Ureter (tissue), 1 donor: Measurements from ENCODE around the gene FLT1. TPM values are rescaled to one million over a fixed set of nuclear protein-coding genes. Genes with fewer than 3 reads are reported as not detected.

Experiments
- DNase-seq: peaks from one replicate; pipeline ENCODE4 v3.0.0-alpha.2; 2020; ENCODE audit warnings: low spot score
- total RNA-seq: library from RNA; stranded (reverse); gene quantifications from one replicate; pipeline ENCODE4 v1.2.4, GENCODE V29; 2023
- donor health status: DM: yes; HTN: yes; CAD: no.

FLT1 gene
- total RNA-seq, 1 donor from 2014 or later, result 51.1 TPM

DNA sequence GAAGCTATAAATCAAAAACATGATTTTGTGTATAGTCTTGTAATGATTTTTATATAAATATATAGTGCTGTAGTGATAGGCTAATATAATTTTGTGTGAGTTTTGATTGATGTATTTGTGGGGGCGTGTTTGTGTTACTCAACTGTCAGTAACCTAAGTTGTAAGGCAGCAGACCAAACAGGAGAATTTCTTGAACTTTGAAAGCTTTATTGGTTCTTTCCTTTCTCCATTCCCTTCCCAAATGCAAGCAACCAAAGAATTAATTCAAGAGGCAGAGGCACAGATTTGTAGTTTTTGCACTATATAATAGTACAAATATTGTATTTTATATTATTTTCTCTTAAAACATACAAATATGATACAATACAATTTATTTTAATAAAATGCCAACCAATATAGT, 109.6 kb downstream of the FLT1 start:
- no peak for DNase-seq

DNA sequence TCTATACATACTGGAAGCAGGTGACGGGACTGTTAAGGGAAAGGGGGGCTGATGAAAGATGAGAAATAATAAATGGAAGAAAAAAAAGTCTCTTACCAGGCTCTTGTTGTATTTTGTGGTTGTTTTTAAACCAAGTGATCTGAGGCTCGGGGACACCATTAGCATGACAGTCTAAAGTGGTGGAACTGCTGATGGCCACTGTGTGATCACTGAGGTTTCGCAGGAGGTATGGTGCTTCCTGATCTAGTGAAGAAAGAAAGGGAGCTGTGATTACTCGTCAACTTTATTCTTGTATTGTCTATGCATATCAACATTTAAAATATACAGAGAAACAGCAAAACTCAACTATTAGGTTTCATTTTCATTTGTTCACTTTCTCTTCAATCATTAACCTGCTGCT, 110.1 kb downstream of the FLT1 start:
- DNase-seq, result no peak

DNA sequence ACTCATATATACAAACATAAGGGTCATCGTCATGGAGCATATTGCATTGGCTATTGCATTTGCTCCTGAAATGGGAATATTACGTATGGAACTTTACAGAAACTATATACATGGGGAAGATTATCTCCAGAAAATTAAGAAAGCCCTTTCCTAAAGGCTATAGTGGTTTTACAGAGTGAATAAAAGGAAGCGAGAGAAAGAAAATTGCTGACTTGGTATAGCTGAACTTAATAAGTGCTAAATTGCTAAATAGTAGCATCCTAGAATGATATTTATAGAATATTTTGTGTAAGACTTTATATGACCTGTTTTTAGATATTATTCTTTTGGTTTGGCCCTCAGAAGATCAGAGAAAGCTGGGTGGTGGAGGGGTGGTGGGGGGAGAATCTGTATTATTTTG, 114.6 kb downstream of the FLT1 start:
- no peak for DNase-seq

DNA sequence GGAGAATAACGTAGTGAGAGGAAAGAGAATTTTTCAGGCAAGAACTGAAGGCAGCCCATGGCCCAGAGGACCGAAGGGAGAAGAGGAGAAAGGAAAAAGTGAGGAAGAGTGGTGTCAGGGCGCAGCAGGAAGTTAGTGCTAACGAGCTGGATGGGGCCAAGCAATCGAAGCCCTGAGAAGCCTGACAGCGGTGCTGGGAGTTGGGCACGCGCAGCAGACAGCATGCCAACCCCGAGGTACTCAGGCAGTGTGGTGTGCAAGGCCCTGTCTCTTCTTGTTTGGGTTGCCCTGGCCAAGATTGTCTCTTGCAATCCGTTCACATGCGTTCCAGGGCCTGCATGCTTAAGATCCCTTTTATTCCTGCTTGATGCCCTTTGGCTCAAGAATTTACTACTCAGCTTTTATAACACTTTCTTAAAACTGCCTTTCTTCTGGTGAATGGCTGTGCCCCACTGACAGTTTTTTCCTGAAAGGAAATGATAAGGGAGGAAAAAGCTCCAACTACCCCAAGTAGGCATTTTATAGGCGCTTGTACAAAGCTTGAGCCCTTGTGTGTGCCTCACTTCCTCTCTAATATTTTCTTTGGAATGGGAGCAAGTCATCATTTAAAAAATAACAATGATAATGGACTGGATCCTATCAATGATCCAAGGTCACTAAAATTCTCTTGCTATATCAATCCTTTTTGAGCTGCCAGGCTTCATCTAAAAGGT, 115.4 kb downstream of the FLT1 start:
- no peak for DNase-seq

DNA sequence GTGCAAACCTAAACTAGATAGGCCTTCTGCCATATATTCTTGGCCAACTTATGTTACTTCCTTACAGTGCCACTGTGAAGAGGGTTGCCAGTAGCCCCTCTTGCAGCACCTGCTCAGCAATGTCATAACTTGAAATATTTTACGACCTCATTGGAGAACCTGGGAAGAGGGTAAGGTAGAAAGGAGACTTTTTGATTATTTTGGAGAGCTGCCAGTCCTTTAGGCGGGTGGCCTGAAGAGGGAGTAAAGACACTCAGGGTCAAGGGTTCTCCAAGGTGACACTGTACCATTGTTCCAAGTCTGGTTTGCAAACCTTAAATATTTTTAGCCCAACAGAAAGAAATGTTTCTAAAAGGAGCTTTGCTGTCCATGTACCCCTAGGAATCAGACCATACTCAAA, 118.3 kb downstream of the FLT1 start:
- no peak for DNase-seq

DNA sequence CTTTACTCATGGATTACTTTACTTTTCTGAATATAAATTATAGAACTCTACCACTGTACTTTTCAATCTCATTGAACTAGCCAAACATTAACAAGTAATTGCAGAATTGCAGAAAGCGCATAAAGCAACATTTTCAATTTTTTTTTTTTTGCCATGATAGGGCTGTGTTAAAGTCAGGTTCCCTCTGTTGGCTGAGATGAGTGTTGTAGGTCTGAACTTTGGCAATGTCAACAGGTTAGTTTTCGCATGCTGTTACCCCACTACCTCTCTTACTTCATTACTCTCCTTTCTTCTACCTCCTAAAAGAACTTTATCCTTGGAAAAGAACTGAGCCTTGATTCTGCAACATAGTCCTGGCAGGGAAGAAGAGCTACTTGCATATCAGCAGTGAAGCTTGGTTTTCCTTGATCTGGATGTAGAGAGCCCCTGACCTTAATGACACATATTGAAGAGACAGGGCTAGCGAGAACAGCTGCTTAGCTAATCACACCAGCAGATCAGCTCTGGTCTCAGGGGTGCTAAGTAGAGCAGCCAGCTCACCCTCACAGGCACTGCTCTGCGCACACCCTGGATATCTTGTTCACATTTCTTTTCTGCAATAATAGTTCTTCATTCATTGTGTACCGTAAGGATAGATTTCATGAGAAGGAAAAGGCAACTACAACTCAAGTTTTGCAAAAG, 119.5 kb downstream of the FLT1 start:
- no peak for DNase-seq

DNA sequence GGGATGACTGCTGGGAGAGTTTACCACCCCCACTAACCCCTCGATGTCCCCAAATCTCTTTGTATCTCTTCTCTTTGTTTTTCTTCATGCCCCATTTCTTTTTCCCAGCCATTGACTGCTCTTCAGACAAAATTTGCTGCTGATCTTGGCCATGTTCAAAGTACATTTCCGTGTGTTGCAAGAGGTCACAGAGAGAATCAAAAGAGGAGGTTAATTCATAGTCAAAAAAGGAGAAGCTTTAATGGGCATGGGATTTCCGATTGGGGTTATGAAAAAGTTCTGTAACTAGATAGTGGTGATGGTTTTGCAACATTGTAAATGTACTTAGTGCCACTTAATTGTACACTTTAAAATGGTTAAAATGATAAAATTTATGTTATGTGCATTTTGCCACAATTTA, 121.1 kb downstream of the FLT1 start:
- no peak for DNase-seq

DNA sequence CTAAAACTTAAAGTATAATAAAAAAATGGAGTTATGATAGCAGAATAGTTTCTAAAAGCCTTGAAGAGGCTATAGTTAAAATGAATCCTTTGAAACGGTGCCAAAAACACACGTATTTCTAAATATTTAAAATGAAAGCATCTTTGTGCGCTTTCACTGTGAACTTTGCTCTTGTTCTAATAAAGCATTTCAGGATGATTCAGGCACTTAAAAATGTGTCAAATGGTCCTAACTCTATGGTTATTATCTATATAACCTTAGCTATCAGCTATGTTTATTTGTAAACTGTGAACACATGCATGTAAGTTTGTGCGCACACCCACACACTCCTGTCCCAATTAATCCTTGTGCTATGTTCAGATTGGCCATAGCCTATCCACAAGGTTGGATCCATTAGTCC, 124.5 kb downstream of the FLT1 start:
- no peak for DNase-seq

DNA sequence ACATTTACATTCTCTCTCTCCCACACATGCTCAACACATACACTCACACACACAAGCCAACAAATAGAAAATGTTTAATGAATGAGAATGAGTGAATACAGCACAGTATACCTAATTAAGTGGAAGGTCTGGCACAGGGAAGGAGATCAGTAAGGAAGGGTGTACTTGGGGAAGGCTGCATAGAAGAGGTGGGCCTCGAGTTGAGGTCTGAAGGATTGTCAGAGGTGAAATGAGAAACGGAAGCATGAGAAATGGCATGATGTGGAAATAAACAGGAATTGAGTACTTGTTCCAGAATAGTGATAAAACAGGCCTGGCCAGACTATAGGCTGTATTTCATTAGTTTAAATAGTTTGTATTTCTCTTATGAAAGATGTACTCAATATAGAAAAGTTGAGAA, 136.2 kb downstream of the FLT1 start:
- DNase-seq, result no peak

DNA sequence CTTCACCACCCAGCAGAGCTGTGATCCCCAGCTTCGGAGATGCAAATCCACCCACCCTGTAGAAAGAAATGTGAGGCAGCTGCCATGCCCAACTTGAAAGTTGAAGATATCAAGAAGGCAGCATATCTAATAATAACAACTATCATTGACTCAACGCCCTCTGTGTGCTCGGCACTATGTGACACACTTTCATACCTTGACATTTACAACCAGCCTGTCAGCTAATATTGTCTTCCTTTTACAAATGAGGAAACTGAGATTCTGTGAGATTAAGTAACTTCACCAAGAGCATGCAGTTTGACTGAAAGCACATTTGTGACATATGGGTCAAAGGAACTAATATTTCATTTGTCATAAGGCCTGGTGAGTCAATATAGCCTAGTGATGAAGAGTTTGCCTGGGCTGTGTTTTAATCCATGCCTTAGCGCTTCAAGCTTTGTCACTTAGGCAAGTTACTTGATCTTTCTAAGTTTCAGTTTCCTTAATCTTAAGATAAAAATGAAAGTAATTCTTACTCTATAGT, 137.0 kb downstream of the FLT1 start:
- no peak for DNase-seq

DNA sequence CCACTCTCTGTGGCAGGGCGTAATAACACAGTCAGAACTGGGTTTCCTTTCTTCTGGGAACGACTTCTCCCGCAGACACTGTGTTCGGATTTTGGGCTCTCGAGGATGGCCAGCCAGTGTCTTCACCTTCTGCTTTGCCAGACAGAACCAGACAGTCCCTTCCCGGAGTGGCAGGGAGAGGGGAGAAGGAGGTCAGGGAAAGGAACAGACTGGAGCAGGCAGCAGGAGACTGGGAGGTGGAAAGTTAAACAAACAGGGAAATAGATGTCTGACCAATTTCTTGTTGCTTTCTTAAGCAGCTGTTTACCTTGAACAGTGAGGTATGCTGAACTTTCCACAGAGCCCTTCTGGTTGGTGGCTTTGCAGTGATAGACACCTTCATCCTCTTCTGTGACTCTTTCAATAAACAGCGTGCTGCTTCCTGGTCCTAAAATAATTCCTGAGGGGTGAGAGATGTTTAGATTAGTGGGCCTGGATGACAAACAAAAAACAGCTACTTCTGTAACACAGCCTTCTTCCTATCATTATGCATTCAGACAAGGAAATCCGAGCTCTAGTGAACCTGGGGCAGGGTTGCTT, 137.6 kb downstream of the FLT1 start:
- no peak for DNase-seq

DNA sequence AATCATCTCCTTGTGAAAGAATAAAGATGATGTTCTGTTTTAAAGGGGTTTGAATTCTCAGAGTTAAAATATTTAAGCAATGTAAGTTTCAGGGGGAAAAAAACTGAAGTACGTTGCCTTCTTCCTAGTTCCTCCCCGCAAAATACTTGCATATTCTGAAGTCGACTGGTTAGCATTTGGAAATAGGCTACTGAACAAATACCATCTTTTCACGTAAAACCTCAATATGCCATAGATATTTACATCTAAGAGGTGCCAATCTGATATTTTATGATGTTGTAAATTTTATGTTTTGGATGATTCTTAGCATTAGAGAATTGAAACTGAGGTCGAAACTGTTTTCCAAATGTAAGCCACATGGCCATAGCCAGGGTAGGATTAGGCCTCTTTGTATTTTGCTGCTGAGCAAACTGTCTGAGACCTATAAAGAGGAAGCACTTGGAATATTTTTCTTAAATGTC, 138.3 kb downstream of the FLT1 start:
- no peak for DNase-seq

DNA sequence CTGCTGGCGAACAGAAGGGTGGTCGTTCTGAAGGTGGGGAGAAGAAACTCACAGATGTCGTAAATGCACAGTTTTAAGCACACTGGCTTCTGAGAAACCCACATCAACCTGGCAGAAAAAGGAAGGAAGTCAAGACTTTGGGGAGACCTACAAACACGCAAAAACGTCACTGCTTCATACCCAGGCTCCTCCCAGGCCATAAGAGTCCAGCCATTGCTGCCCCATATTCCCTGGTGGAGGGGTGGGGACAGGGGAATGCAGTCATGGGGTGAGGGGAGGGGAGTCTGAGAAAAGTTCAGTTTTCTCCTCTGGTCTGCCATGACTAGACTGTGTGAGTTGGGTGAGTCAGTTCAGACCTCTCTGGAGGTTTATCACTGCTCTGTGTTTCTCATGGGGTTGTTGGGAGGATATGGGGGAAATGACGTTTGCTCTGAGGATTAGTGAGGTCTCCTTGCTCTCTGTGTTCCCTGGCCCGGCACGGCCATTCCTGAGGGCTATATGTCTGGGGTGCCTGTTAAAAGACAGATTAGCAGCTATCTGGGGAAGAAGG, 139.0 kb downstream of the FLT1 start:
- DNase-seq, result no peak

DNA sequence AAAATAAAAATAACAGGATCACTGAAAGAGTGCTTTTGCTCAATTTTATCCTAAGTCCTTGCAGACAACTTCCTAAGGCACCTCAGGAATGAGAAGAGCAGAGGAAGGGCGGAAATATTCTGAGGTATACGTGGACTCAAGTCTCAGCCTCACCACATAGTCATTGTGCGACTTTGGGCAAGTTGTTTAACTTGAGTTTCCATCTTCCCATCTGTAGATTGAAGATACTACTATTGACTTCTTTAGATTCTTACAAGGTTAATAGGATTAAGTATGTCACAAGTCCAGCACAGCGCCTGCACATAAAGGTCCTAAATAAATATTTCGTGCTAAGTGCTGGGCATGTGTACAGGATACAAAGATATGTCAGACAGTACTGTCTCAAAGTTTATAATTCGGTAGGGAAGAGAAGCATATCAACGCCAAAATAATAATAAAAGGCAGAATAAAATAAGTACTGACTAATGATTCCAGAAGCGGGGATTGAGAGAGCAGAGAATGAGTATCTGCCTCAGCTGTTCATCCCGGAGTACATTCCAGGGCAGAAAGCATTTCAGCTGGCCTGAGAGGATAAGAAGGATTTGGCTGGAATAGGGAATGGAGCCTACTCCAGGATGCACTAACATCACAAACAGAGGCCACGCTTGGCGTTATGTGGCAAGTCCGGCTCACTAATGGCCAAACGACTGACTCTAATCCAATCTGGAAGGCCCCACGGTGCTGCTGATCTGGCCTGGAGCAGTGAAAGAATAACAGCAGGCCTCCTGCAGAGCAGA, 139.7 kb downstream of the FLT1 start:
- no peak for DNase-seq

DNA sequence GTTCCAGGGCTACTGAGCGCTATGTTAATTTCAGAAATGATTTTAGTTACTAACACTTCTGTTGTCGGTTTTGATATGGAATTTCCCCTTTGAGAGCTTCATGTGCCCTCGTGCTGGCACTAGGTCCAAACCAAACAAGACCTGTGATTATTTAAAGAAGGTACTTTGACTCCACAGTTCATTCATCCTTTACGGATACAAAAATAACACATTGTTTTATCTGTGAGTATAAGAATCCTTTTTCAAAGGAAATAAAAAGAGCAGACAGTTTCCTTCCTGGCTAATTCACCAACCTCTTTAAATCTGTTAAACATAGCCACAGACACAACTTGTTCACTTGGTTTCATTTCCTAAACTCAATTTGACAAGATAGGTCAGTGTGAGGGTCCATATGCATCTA, 141.2 kb downstream of the FLT1 start:
- no peak for DNase-seq

DNA sequence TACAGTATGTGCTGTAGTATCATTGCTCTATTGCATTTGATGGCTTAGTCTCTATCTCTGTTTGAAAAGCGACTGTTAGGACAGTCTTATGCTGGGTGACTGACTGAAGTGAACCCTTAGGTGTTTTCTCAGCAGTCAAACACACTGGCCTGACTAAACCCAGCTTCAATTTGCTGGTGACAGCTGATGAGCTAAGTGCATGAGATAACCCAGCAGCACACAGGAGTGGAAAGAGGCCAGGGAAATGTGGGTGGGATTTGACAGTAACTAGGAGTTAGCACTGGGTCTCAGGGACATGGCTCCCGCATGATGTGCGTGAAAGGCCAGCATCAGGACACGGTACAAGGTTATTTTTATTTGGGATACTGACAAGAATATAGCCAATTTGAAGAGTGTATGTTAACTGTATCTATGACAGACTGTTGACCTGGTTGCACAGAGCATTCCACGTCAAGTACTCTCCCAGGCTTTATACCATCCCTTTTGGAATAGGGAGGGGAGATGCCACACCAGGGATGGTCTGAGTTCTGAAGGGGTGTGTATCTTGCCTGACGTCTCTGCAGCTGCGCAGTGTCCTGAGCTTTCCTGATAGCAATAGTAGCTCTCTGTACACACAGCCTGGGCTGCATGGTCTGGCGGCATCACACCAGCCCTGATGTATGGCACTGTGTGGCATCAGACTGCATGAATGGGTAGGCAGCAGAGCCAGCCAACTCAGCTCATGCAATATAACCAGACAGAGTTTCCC, 144.8 kb downstream of the FLT1 start:
- DNase-seq, result no peak

DNA sequence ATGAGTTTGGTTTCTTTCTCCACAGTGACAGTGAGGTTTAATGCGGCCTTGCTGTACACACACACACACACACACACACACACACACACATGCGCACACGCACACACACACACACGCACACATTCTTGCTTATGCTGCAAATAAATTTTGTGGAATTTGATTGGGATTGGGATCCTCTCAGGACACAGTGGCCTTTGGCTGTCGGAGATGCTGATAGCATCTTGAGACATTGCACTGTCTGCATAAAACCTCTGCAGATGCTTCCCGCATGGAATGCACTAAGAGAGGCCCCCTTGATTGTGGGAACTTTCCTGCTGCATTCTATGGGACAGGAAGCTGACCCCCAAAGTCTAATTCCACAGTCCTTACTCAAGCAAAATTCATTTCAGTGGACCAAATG, 145.6 kb downstream of the FLT1 start:
- no peak for DNase-seq

DNA sequence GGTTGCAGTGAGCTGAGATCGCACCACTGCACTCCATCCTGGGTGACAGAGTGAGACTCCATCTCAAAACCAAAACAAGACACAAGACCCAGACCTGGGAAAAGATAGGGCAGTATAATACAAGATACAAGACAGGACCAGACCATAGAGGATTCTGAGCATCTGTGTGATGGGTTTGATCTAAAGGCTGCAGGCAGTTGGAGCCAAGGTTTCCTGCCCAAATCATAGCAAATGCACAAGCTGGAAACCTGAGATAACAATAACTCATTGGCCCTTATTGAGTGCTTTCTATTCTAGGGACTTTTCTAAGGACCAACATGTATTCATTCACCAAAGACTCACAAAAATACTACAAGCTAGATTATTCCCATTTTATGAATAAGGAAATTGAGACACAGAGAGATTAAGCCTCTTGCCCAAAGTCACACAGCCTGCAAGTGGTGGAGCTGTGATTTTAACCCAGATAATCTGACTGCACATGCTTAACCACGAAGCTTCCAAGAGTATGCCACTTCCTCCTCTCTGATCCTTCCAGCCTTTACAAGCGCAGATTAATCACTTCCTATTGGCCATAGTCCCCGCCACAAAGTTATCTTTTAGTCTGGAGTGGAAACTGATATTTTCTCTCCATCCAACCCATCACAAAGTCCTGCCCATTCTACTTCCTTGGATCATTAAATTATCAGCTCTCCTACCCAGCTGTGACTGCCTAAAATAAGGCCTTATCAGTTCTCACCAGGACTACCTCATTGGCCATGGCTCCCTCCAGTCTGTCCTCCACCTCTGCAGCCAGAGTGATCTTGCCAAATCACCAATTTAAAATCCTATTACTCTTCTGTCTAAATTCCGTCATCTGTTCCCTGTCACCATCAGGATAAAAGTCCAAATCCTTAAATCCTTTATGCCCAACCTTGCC, 147.2 kb downstream of the FLT1 start:
- no peak for DNase-seq

DNA sequence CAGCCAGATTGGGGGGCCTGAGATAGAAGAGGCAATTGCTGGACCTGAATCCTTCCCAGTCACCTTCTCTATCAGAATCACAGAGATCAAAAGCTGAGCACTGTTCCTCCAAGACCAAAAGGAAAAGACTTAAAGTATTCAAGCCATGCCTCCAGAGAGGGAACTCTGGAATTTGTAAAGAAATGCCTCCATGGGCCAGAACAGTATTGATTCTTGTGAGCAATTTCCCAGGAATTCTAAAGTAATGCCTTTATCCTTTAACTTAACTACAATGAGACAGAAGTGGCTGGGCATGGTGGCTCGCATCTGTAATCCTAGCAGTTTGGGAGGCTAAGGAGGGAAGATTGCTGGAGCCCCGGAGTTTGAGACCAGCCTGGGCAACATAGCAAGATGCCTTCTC, 148.8 kb downstream of the FLT1 start:
- DNase-seq, result no peak

DNA sequence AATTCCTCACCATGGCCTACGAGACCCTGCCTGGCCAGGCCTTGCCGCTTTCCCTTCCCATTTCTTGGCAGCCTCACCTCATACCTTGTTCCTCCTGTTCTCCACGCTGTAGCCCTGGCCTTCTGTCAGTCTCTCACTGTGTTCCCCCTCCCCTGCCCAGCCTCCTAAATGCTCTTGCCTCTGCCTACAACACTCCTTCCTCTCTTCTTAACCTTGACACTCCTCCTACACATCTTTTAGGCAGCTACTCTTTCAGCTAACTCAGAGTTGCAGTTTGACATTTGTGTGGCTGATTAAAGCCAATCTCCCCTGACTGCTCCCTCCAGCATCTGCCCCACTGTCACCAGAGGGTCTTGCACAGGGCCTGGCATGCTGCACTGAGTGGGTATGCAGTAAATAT, 150.8 kb downstream of the FLT1 start:
- DNase-seq, result no peak
